Stimulated activated CD8-positive, alpha-beta memory T cell treated with anti-CD3 and anti-CD28 coated beads, Interleukin-7, amount 100 ng/mL, for 24 hours (primary cell): ENCODE measurements around the gene OTOF.

Source experiments
- DNase-seq: peaks from one replicate; pipeline ENCODE4 v3.0.0-alpha.2; 2020; ENCODE audit warnings: low read depth

Gene OTOF

GRCh38 chr2:26464390-26465265 is 13.3 kb downstream of the OTOF start:
- DNase-seq = no peak

GRCh38 chr2:26463244-26464192 is 14.4 kb downstream of the OTOF start:
- DNase-seq = no peak

- no peak for DNase-seq
Measured at GRCh38 chr2:26462511-26463243, 15.2 kb downstream of the OTOF start.

GRCh38 chr2:26462100-26462499 is 15.8 kb downstream of the OTOF start:
- no peak for DNase-seq

GRCh38 chr2:26461601-26462023 is 16.3 kb downstream of the OTOF start:
- no peak for DNase-seq

GRCh38 chr2:26460613-26461031 is 17.3 kb downstream of the OTOF start:
- DNase-seq = no peak

- no peak for DNase-seq
Measured at GRCh38 chr2:26459991-26460612, 17.8 kb downstream of the OTOF start.

GRCh38 chr2:26458365-26459042 is 19.4 kb downstream of the OTOF start:
- DNase-seq = no peak

GRCh38 chr2:26457695-26458364 is 20.1 kb downstream of the OTOF start:
- no peak for DNase-seq

GRCh38 chr2:26457251-26457666 is 20.7 kb downstream of the OTOF start:
- DNase-seq = no peak

GRCh38 chr2:26456440-26457250 is 21.3 kb downstream of the OTOF start:
- no peak for DNase-seq

GRCh38 chr2:26455670-26456439 is 22.1 kb downstream of the OTOF start:
- DNase-seq = no peak

- no peak for DNase-seq
Measured at GRCh38 chr2:26455037-26455669, 22.8 kb downstream of the OTOF start.

- no peak for DNase-seq
Measured at GRCh38 chr2:26454561-26455001, 23.3 kb downstream of the OTOF start.

- DNase-seq = no peak
Measured at GRCh38 chr2:26453421-26454329, 24.2 kb downstream of the OTOF start.

GRCh38 chr2:26451700-26452099 is 26.2 kb downstream of the OTOF start:
- DNase-seq = no peak

GRCh38 chr2:26450031-26450635 is 27.8 kb downstream of the OTOF start:
- no peak for DNase-seq
